ENCODE measurements around the gene GNAS-AS1. TPM values are rescaled to one million over a fixed set of nuclear protein-coding genes. Genes with fewer than 3 reads are reported as not detected.

GNAS-AS1 gene
- total RNA-seq, 1 donor from 2014 or later: 1.3 TPM

GRCh38 chr20:58792426-58792825 is 58.3 kb downstream of the GNAS-AS1 start:
- H3K36me3 ChIP-seq (ENCODE audit: control insufficient read depth, insufficient read depth, low read length): no peaks in the 10 kb centered on the region
- no peak for TF ChIP-seq CTCF (IDR thresholded peaks at IDR 0.05; ENCODE audit: insufficient read depth, low read length, poor library complexity, severe bottlenecking)
- peaks cover 14% of the 10 kb centered on the region for H3K27me3 ChIP-seq (ENCODE audit: control insufficient read depth, insufficient read depth, low read length)
- no peak for DNase-seq (ENCODE audit: low read depth)
- H3K4me3 ChIP-seq (ENCODE audit: low read depth, low read length): no peak overlapping the region

GRCh38 chr20:58791286-58791685 is 59.4 kb downstream of the GNAS-AS1 start:
- no peaks in the 10 kb centered on the region for H3K36me3 ChIP-seq (ENCODE audit: control insufficient read depth, insufficient read depth, low read length)
- H3K4me3 ChIP-seq (ENCODE audit: low read depth, low read length): no peak overlapping the region
- no peak for TF ChIP-seq CTCF (IDR thresholded peaks at IDR 0.05; ENCODE audit: insufficient read depth, low read length, poor library complexity, severe bottlenecking)
- peaks cover 18% of the 10 kb centered on the region for H3K27me3 ChIP-seq (ENCODE audit: control insufficient read depth, insufficient read depth, low read length)
- DNase-seq (ENCODE audit: low read depth): no peak

GRCh38 chr20:58790454-58790853 is 60.2 kb downstream of the GNAS-AS1 start:
- Histone ChIP-seq H3K4me3 (ENCODE audit: low read depth, low read length) (no peak overlapping the region), H3K27me3 (ENCODE audit: control insufficient read depth, insufficient read depth, low read length) (peaks cover 18% of the 10 kb centered on the region), H3K36me3 (ENCODE audit: control insufficient read depth, insufficient read depth, low read length) (no peaks in the 10 kb centered on the region)
- no peak for DNase-seq (ENCODE audit: low read depth)
- TF ChIP-seq CTCF (IDR thresholded peaks at IDR 0.05; ENCODE audit: insufficient read depth, low read length, poor library complexity, severe bottlenecking): no peak

GRCh38 chr20:58788896-58789544 is 61.7 kb downstream of the GNAS-AS1 start:
- no peak for DNase-seq (ENCODE audit: low read depth)
- peaks cover 28% of the 10 kb centered on the region for H3K27me3 ChIP-seq (ENCODE audit: control insufficient read depth, insufficient read depth, low read length)
- no peak overlapping the region for H3K4me3 ChIP-seq (ENCODE audit: low read depth, low read length)
- TF ChIP-seq CTCF (IDR thresholded peaks at IDR 0.05; ENCODE audit: insufficient read depth, low read length, poor library complexity, severe bottlenecking): no peak
- no peaks in the 10 kb centered on the region for H3K36me3 ChIP-seq (ENCODE audit: control insufficient read depth, insufficient read depth, low read length)

- no peak for TF ChIP-seq CTCF (IDR thresholded peaks at IDR 0.05; ENCODE audit: insufficient read depth, low read length, poor library complexity, severe bottlenecking)
- DNase-seq (ENCODE audit: low read depth): no peak
- Histone ChIP-seq H3K4me3 (ENCODE audit: low read depth, low read length) (no peak overlapping the region), H3K27me3 (ENCODE audit: control insufficient read depth, insufficient read depth, low read length) (peaks cover 34% of the 10 kb centered on the region), H3K36me3 (ENCODE audit: control insufficient read depth, insufficient read depth, low read length) (no peaks in the 10 kb centered on the region)
Measured at GRCh38 chr20:58787211-58788005, 63.3 kb downstream of the GNAS-AS1 start.
